NCI-H2029 (cell line): ENCODE data around the gene CCDC187.
A peak's percentile ranks its signal among the peaks of the same experiment; 100 is the strongest.

ENCODE experiments used
- DNase-seq: peaks from one replicate; lab custom pipeline; 2025; lab: John Stamatoyannopoulos, UW

The CCDC187 gene

DNA sequence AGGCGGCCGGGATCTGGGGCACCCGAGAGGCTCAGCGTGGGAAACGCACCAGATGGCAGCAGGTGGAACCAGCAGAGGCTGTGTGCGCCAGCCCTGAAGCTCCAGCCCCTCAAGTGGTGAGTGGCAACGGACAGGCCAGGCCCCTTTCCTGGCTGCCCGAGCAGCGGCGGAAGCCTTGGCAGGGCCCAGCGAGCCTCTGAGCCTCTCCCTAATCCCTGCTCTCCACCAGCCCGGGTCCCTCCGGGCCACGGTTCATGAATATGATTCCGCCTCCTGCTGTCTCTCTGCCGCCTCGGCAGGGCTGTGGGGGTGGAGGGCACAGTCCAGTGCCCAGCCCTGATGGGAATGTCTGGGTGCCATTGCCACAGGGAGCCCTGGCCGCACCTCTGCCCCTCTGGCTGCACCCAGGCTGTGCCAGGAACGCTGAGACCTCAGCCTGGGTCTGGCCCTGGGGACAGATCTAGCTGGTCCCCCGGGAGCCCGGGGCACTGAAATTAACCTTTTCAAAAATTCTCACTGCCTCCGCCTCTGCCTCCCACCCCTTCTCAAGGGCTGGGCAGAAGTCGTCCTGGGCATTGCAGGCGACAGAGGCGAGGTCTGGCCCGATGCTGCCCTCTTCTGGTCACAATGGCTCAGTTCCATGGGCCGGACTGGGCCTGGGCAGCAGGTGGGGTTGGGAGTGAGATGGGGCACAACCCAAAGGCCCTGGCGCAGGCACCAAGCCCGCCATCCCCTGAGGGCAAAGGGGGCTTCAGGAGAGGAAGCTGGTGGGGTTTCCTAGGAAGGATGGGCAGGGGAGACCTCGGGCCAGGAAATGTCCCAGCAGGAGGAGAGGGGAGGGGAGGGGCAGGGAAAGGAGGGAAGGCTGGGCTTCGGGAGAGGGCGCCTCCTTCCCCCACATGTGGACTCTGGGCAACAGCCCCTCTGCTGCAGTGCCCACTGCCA, 20.3 kb downstream of the CCDC187 start:
- peak; percentile 79 for DNase-seq

DNA sequence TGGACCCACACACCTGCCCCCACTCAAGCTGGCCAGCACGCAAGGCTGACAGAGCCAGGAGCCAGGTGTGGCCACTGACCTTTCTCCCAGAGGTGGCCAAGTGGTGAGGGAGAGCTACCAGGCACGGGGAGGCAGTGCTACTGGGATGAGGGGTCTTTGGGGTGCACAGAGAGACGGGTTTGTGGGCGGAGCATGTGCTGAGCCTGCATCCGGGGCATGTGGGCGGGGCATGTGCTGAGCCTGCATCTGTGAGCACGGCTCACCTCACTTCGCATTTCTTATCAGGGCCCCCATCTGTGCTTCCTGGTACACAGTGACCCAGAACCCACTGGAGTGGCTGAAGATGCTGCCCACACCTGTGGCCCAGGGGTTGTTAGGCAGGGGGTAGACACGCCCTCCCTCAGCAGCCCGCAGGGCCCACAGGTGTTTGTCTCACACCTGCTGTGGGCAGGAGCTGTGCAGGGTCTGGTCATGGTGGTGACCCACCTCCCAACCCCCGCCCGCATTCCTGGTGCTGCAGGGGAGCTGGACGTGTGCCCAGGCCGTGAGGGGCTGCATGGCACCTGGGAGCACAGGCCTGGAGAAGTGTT, 21.5 kb downstream of the CCDC187 start:
- DNase-seq = no peak

DNA sequence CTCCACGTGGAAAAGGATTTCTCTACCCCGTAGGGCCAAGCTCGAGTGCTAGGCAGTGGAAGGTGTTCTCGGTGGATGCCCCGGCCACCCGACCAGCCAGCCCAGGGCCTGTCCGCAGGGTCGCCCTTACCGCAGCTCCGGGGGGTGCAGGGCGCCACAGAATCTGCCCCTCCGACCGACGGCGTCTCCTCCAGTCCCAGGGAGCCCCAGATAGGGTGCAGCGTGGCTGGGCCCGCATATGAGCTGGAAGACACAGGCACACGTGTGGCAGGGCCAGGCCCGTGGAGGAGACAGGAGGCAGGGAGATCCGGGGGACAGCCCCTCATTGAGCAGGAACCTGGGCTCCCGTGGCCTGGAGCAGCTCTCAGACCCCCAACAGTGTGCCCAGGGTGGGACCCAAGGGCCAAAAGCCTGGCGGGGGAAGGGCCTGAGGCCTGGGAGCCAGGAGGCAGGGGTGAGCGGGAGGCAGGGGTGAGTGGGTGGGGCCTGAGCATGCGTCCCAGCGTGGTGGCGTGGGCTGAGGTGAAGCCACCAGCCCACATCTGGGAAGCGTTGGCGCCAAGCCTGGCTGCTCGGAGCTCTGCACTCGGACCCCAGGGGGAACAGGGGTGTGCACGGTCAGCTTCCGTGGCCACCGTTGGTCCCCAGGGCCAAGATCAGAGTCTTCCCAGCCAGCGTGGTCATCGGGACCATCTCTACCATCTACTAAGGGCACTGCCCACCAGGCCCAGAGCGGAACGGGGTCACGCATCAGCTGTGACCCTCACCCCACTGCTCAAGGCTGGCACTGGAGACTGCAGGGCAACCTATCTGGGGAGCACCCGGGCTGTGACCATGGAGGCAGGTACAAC, 22.2 kb downstream of the CCDC187 start:
- no peak for DNase-seq

DNA sequence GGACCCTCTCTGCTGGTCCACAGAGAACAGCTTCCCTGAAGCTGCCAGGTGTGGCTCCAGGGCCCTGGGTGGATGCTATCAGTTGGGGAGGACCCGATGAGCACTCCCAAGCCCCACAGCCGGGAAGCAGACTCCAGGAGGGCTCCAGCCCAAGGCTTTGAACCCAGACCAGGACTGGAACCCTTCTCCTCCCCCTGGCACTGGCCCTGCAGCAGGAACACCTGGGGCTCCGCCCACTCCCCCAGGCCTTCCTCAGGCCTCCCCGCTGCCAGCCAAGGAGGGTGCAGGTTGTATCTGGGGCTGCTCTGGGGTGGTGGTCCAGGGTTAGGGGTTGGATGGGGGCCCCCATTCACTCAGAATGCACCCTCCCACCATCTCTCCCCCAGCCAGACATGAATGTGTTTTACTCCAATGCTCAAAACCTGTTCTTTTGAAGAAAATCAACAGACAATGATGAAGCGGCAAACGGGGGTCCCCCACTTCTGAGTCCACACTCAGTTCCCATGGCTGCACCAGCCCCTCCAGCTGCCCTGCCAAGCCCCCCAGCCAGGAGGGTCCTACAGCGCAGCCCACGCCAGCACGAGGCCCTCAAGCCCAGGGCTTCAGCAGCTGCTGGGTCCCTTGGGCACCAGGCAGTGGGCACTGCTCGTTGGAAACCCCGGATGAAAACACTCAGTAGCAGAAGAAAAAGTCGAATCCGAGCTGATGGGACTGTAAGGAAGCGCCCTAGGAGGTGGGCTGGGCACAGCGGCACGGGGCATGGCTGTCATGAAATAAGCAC, 23.2 kb downstream of the CCDC187 start:
- no peak for DNase-seq

DNA sequence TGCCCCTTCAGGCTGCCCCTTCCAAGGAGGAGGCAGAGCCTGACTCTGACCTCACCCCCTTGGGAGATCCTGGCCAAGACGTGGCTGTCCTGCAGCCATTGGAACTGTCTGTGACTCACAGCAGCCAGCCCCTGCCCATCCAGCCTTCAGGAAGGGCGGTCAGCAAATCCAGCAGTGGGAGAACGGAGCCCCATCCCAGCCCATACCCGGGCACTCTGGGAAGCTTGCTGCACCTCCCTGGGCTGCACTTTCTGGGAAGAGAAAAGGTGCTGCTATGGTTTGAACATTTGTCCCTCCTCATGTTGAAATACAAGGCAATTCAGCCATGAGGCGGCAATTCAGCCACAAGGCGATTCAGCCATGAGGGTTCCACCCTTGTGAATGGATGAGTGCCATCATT, 24.4 kb downstream of the CCDC187 start:
- DNase-seq = no peak

DNA sequence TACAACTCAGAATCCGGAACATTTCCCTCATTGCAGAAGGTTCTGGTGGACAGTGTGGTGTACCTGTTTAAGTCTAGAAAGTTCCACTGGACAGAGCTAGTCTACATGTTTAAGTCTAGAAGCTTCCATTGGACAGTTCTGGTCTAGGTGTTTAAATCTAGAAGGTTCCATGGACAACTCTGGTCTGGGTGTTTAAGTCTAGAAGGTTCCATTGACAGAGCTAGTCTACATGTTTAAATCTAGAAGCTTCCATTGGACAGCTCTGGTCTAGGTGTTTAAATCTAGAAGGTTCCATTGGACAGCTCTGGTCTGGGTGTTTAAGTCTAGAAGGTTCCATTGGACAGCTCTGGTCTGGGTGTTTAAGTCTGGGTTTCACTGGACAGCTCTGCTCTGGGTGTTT, 25.0 kb downstream of the CCDC187 start:
- DNase-seq = no peak

DNA sequence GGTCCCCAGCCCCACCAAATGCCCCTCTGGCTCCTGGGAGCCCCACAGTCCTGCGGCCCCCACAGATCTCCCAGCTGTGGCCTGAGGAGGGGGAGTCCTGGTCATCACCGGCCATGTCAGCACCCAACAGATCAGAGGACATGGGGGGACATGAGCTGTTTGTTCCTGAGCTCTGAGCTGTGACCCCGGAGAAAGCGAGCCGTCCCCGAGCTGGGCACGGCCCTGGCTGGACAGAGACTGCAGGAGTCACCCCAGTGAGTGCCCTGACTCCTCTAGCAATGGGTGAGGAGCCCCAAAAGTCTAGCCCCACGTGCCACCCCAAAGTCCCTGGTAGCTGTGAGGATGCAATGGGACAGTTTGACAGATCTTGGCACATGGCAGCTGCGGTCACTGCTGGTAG, 25.7 kb downstream of the CCDC187 start:
- DNase-seq = no peak

DNA sequence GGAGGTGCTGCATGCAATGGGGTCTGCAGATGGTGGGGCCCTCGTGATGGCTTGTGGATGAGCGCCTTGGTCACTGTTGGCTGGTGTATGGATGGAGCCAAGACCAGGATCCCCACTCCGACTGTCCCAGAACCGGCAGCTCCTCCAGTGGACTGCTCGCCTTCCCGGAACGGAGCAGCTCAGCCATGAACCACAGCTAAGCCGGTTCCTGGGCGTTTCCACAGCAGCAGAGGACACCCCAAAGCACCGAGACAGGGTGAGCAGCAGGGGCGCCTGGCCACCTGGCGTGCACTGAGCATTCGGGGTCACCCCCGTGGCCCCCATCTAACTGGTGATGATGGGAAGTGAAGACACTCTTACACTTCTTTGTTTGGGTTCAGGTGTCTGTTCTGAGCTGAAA, 26.1 kb downstream of the CCDC187 start:
- DNase-seq = no peak

DNA sequence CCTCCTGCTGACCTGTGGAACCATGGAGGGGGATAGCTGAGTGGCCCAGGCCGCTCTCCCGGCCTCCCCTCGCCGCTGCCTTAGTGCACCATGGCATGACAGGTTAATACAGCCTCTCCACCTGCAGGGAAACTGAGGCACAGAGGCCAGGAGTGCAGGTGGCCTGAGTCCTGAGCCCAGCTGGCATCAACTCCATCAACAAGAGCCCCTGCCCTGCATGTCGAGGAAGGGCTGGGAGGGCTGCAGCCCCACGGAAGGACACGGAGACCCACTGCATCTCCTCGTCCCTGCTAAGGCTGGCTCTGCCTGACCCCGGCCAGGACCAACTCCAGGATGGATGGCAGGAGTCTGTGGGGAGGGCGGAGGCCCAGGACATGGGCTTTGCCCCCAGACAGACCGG, 27.2 kb downstream of the CCDC187 start:
- DNase-seq = no peak

DNA sequence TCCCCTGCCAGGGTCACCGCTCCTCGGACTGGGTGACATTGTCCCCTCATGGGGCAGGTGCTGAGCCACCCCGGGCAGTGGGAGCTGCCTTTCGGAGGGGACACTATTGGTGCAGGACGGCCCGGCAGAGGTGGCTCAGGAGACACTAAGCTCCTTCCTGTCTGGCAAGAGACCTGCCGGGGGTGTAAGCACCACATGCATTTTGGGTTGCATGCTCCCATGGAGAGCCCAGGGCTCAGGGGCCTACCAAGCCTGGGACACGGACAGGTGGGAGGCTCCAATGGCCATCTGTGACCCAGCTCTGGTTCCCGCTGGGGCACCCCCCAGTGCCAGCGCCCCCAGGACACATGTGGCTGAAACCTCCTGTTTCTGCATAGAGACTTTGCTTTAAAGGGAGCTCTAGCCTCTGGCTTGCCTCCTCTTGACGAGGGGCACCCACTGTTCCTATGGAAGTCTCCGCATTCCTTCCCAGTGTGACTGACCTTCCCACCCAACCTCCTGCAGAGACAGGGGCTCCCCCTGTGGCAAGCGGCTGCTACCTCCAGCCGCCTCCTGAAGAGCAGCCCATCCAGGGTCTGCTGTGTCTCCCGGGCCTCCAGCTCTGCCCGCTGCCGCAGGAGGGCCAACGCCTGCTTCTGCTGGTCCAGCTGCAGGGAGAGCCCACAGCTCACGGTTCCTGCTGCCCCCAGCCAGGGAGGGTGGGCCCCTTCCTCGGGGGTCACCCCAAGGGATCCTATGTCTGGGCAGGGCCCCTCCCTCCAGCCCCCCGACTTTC, 28.1 kb downstream of the CCDC187 start:
- no peak for DNase-seq

DNA sequence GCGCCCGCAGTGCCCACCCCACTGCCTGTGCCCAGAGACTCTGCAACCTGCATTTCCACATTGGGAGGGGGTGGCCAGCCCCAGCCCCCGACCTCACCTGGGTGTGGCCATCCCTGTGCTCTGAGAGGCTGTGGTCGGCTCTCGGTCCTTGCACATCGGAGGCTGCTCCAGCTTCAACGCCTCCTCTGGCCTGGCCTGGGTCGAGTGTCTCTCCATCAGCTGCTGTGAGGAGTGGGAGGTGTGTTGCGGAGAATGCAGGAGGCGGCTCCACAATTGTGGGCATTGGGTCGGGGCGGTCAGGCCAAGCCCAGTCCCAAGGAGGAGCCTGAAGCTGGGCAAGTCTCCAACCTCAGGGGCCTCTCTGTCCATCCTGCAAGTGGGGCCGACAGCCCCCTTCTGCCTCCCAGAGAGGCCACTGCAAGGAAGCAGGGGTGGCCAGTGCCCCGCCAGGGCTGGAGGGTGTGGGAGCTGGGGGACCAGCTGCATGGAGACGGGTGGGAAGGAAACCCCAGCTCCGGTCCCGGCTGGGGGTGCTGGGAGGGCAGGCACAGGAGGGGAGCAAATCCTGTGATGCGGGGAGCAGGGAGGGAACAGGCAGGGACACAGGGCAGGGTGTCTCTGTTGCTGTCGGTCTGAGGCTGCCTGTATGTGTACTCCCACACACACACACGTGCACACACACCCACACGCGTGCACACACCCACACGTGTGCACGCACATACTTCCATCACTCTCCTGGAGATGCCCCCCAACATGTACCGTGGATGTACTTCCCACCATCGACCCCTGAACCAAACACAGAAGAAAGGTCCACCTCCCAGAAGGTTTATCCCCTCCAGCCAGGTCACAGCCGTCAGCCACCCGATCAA, 28.9 kb downstream of the CCDC187 start:
- no peak for DNase-seq

DNA sequence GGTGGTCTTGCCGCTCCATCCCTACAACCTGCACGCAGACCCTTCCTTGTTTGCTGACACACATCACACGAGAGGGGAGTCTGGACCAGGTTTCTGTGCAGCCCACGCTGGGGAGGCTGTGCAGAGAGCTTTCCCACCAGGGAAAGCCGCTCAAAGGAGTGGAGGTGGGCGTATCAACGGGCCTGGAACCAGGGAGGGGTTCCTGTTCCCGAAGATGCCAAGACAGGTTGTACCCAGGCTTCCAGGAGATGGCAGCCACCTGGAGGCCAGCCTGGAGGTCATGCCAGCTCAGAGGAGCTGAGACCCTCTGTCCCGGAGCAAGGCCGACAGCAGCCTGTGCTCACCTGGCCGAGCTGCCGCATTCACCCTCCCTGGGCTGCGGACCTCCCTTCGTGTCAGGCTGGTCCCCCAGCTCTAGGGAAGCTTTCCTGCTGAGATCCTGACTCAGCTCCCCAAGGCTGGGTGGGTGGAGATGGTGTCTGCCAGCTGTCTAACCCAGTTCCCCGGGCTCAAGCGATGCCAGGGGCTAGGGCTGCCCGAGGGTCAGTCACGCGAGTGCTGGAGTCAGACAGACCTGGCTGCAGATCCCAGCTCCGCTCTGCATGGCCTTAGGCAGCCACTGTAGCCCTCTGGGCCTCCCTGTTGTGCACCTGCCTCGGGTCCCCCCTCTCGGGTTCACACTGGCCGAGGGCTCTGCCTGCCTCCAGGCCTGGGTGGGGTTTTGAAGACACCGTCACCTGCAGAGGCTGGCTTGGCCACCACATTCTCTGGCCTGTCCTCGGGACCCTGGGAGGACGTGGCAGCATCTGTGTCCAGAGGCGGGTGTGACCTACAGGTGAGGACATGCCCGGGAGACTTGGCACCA, 29.7 kb downstream of the CCDC187 start:
- no peak for DNase-seq

DNA sequence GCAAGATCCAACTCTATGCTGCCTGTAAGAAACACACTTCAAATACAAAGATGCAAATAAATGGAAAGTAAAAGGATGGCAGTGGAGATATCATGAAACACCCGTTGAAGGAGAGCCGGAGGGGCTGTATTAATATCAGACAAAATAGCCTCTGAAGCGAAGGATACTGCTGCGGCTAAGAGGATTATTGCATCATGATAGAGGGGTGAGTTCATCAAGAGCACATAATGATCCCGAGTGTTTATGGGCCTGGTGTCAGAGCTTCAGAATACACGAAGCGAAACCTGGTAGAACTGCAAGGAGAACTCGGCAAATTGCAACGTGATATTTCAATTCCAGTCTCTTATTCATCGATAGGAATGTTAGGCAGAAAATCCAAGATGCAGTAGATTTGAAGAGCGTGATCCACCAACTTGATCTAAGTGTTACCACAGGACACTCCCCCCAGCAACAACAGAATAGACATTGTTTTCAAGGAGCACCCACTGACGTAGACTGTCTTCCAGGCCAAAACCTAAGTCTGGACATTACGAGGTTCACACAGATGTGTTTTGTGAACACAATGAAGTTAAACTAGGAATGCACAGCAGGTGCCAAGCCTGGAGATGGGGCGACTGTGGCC, 30.5 kb downstream of the CCDC187 start:
- DNase-seq = no peak

DNA sequence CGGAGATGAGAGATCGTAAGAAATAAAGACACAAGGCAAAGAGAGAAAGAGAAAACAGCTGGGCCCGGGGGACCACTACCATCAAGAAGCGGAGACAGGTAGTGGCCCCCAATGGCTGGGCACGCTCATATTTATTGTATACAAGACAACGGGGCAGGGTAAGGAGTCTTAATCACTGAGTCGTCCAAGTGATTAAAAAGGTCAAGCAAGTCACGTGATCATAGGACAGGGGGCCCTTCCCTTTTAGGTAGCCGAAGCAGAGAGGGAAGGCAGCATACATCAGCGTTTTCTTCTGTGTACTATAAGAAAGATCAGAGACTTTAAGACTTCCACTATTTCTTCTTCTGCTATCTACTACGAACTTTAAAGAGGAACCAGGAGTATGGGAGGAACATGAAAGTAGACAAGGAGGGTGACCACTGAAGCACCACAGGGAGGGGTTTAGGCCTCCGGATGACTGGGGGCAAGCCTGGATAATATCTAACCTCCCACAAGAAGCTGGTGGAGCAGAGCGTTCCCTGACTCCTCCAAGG, 33.7 kb downstream of the CCDC187 start:
- no peak for DNase-seq

DNA sequence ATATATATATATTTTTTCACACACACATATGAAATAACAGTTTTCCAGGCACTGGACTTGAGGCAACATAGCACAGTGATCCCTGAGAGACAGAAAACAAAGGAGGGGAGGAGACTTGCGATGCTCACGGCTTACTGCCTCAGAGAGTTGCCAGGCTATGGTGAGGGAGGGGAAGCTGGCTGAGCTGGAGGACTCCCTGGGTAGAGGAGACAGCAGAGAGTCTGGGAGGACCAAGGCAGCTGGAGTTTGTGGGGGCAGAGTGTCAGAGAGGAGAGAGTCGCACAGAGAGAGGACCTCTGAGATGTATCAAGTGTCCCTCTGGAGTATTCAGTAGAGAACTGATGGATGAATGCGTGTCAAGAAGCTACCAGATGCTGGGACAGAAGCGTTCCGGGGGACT, 35.2 kb downstream of the CCDC187 start:
- DNase-seq = no peak

DNA sequence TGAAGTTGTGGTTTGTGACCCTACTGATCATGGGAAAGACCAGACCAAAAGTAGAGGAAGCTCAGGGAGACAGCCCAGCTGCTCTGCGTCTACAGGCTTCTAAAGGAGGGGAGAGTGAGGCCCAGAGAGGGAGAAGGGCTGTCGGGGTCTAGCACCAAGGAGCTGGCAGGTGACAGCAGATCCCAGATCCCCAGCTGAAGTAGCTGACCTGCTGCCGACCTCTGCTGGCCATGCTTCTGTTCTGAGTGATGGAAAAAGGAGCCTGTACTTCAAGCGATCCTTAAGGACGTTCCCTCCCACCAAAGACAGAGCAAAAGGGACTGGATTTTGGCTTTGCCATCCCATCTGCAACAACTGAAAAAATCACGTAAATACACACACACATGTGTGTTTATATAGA, 35.6 kb downstream of the CCDC187 start:
- DNase-seq = no peak

DNA sequence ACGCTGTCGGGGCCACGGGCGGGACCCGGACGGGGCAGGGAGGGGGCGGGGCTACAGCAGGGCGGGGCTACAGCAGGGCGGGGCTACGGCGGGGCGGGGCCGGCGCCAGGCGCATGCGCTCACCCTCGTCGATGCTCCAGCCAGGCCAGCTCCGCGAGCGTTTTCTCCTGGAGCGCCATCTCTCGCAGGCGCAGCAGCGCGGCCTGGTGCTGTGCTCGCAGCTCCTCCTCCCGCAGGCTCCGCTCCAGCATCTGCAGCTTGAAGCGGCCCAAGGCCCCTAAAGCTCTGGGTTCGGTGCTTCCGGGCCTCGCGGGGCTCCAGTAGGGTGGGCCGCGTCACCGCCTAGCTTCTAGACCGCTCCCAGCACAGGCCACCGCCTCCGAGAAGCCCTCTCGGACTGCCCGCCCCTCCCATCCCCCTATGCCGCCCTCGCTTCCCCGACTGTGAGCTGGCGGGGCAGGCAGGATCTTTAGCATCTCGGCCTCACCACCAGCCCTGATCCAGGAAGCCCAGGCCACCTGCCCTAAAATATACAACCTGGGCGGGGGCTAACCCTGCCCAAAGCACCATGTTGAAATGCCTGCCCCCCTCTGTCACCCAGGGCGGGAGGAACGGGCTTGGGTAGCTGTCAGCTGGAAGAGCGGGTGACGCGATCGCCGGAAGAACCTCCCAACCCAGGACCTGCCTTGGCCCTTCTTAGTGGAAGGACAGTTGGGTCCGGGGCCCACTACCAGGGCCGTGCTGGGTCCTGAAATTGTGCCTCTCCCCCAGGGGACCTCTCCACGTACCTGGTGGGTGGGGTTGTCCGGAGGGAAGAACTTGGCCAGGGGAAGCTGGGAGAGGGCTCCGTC, 36.4 kb downstream of the CCDC187 start:
- DNase-seq = peak; percentile 67
